ENCODE data around the gene TMEM270. TPM values are rescaled to one million over a fixed set of nuclear protein-coding genes. Genes with fewer than 3 reads are reported as not detected.

TMEM270 gene
- polyA plus RNA-seq, 3 donors, result not detected

DNA sequence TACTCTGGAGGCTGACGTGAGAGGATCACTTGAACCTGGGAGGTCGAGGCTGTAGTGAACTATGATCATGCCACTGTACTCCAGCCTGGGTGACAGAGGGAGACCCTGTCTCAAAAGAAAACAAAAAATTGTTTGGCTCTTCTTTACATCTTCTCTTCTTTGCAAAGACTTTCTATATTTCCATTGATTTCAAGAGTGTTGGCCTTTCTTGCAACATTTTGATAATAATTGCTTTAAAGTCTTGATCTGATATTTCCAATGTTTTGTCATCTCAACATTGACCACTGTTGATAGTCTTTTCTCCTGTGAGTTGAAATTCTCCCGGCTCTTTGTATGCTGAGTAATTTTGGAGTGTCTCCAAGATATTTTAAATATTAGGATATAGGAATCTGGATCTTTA, 48.0 kb upstream of the TMEM270 start:
- intact Hi-C loops (cut with micrococcal nuclease), result no loop called here
- Histone ChIP-seq H3K9ac (ENCODE audit: insufficient read depth, low read length, poor library complexity, severe bottlenecking) (no peak overlapping the region), H3K4me2 (replicated peaks; ENCODE audit: extremely low read depth, low read length, poor library complexity, severe bottlenecking) (no peak overlapping the region), H3K9me3 (replicated peaks in 1 of 2; ENCODE audit: control insufficient read depth in 1 of 2, insufficient read depth in 1 of 2, low read length in 2 of 2) (peaks cover 0 to 4% of the 10 kb centered on the region in 2 donors), H2AFZ (ENCODE audit: insufficient read depth, low read depth, low read length, poor library complexity, severe bottlenecking) (no peak overlapping the region), H3K4me1 (ENCODE audit: control insufficient read depth in 1 of 2, insufficient read depth in 2 of 2, low read length in 2 of 2) (no peaks in the 10 kb centered on the region), H3K4me3 (replicated peaks in 1 of 3; ENCODE audit: low read depth in 2 of 3, low read length in 3 of 3) (no peak overlapping the region), H4K20me1 (ENCODE audit: insufficient read depth, low read length) (no peaks in the 10 kb centered on the region), H3K27me3 (ENCODE audit: control insufficient read depth in 2 of 2, insufficient read depth in 2 of 2, low read length in 2 of 2) (peaks cover 0 to 3% of the 10 kb centered on the region in 2 donors), H3K36me3 (replicated peaks in 1 of 2; ENCODE audit: control insufficient read depth in 1 of 2, insufficient read depth in 2 of 2, low read length in 2 of 2) (no peaks in the 10 kb centered on the region), H3K27ac (ENCODE audit: low read depth in 1 of 2, low read length in 2 of 2) (no peak overlapping the region), H3K79me2 (ENCODE audit: insufficient read depth, low read length) (no peaks in the 10 kb centered on the region)
- H3K36me3 Mint-ChIP-seq, result no peaks in the 10 kb centered on the region
- H3K27ac Mint-ChIP-seq, result no peak overlapping the region
- no peak for DNase-seq
- H3K4me1 Mint-ChIP-seq, result no peaks in the 10 kb centered on the region
- H3K4me3 Mint-ChIP-seq, result no peak overlapping the region
- TF ChIP-seq CTCF (IDR thresholded peaks at IDR 0.05), result no peak
- H3K27me3 Mint-ChIP-seq (ENCODE audit: low read depth in 3 of 3), result peaks cover 9 to 18% (median 12%) of the 10 kb centered on the region in 3 donors
- peaks cover 0 to 11% (median 5%) of the 10 kb centered on the region in 7 donors for H3K9me3 Mint-ChIP-seq
- WGBS (ENCODE audit: insufficient coverage), result 86% methylated on average over 2 of the region's 3 CpGs

- intact Hi-C loops (cut with micrococcal nuclease), result no loop called here
- peaks cover 0 to 3% of the 10 kb centered on the region in 2 donors for H3K27me3 ChIP-seq (ENCODE audit: control insufficient read depth in 2 of 2, insufficient read depth in 2 of 2, low read length in 2 of 2)
- no peaks in the 10 kb centered on the region for H3K36me3 Mint-ChIP-seq
- H3K36me3 ChIP-seq (replicated peaks in 1 of 2; ENCODE audit: control insufficient read depth in 1 of 2, insufficient read depth in 2 of 2, low read length in 2 of 2), result no peaks in the 10 kb centered on the region
- peak overlapping the region in 1 of 7 donors; percentile 4 for H3K27ac Mint-ChIP-seq
- no peak for DNase-seq
- no peak overlapping the region for H3K4me2 ChIP-seq (replicated peaks; ENCODE audit: extremely low read depth, low read length, poor library complexity, severe bottlenecking)
- H3K4me3 ChIP-seq (replicated peaks in 1 of 3; ENCODE audit: low read depth in 2 of 3, low read length in 3 of 3), result no peak overlapping the region
- WGBS (ENCODE audit: insufficient coverage), result 84% methylated on average over 7 of the region's 8 CpGs
- H2AFZ ChIP-seq (ENCODE audit: insufficient read depth, low read depth, low read length, poor library complexity, severe bottlenecking), result no peak overlapping the region
- H3K27ac ChIP-seq (ENCODE audit: low read depth in 1 of 2, low read length in 2 of 2), result no peak overlapping the region
- TF ChIP-seq CTCF (IDR thresholded peaks at IDR 0.05), result no peak
- H3K9ac ChIP-seq (ENCODE audit: insufficient read depth, low read length, poor library complexity, severe bottlenecking), result no peak overlapping the region
- H3K79me2 ChIP-seq (ENCODE audit: insufficient read depth, low read length), result no peaks in the 10 kb centered on the region
- peaks cover 9 to 25% (median 16%) of the 10 kb centered on the region in 3 donors for H3K27me3 Mint-ChIP-seq (ENCODE audit: low read depth in 3 of 3)
- peaks cover 0 to 4% of the 10 kb centered on the region in 2 donors for H3K9me3 ChIP-seq (replicated peaks in 1 of 2; ENCODE audit: control insufficient read depth in 1 of 2, insufficient read depth in 1 of 2, low read length in 2 of 2)
- no peaks in the 10 kb centered on the region for H4K20me1 ChIP-seq (ENCODE audit: insufficient read depth, low read length)
- no peaks in the 10 kb centered on the region for H3K4me1 ChIP-seq (ENCODE audit: control insufficient read depth in 1 of 2, insufficient read depth in 2 of 2, low read length in 2 of 2)
- H3K9me3 Mint-ChIP-seq, result peaks cover 0 to 11% (median 5%) of the 10 kb centered on the region in 7 donors
- H3K4me1 Mint-ChIP-seq, result no peaks in the 10 kb centered on the region
- peak overlapping the region in 1 of 2 donors; percentile 42 for H3K4me3 Mint-ChIP-seq
Observed at GRCh38 chr7:73815436-73815835, 45.5 kb upstream of the TMEM270 start.

Data from CD14-positive monocyte (primary cell).